ENCODE measurements around the gene ZNRD2.
"Not testable (repeated sequence)": the region's sequence is repeated elsewhere in the genome, so short reads cannot be mapped to it uniquely, and the experiment has no call there.

ZNRD2 gene

GRCh38 chr11:65569973-65570918 lies at the start of gene ZNRD2:
TSS of gene ZNRD2 (plus strand) at chr11:65570477. CDS start at chr11:65570492, 15 bp downstream.
- Histone ChIP-seq H3K9ac (peak within 1 kb of the TSS; percentile 84 to 96 (median 94)), H3K27ac (peak within 1 kb of the TSS; percentile 75 to 93 (median 85)), H3K4me3 (peak within 1 kb of the TSS; percentile 88 to 99 (median 92)), H3K4me1 (peaks cover 69 to 74% (median 71%) of the 10 kb centered on the region in 10 experiments), H3K27me3 (no peaks in the 10 kb centered on the region), H3K36me3 (peaks cover 0 to 17% (median 3%) of the 10 kb centered on the region in 11 experiments; a peak in 8 of 22 replicates), H4K20me1 (peaks cover 8 to 41% (median 29%) of the 10 kb centered on the region in 11 experiments; a peak in 20 of 22 replicates), H3K9me3 (replicated peaks in 1 of 11) (no peaks in the 10 kb centered on the region), H3K4me2 (peak within 1 kb of the TSS; percentile 98 to 100 (median 99))
- TF ChIP-seq Cebpa-rat (IDR thresholded peaks at IDR 0.05), result no peak

- Histone ChIP-seq H3K27ac (peak overlapping the region in 3 of 11 experiments; percentile 13 to 72 (median 18); a peak in 3 of 22 replicates), H3K4me2 (peak overlapping the region; percentile 80 to 100 (median 94)), H3K36me3 (peaks cover 5 to 11% (median 9%) of the 10 kb centered on the region in 11 experiments; a peak in 21 of 22 replicates), H4K20me1 (peaks cover 10 to 19% (median 16%) of the 10 kb centered on the region in 11 experiments; a peak in 16 of 22 replicates), H3K4me1 (peaks cover 45 to 60% (median 50%) of the 10 kb centered on the region in 10 experiments), H3K9ac (peak overlapping the region in 1 of 11 experiments; percentile 68; a peak in 1 of 22 replicates)
- not testable (repeated sequence) for H3K9me3 ChIP-seq (replicated peaks in 1 of 11); H3K27me3 ChIP-seq; H3K4me3 ChIP-seq
These were observed 48.3 kb upstream of the ZNRD2 start for GRCh38 chr11:65521777-65522521.

GRCh38 chr11:65522718-65523630 lies 47.3 kb upstream of the ZNRD2 start:
- Histone ChIP-seq H3K36me3 (peaks cover 15 to 21% (median 19%) of the 10 kb centered on the region in 11 experiments), H3K4me3 (peak overlapping the region; percentile 17 to 58 (median 38); a peak in 17 of 20 replicates), H3K27ac (peak overlapping the region; percentile 5 to 79 (median 66); a peak in 19 of 22 replicates), H3K4me1 (peaks cover 46 to 61% (median 52%) of the 10 kb centered on the region in 10 experiments), H4K20me1 (peaks cover 10 to 26% (median 18%) of the 10 kb centered on the region in 11 experiments; a peak in 16 of 22 replicates), H3K4me2 (peak overlapping the region; percentile 80 to 100 (median 94)), H3K9ac (peak overlapping the region; percentile 45 to 73 (median 61); a peak in 21 of 22 replicates)
- not testable (repeated sequence) for H3K9me3 ChIP-seq (replicated peaks in 1 of 11); H3K27me3 ChIP-seq

- H3K36me3 ChIP-seq, result peaks cover 20 to 27% (median 26%) of the 10 kb centered on the region in 11 experiments
- peak overlapping the region; percentile 80 to 100 (median 94) for H3K4me2 ChIP-seq
- peak overlapping the region; percentile 45 to 73 (median 61); a peak in 19 of 22 replicates for H3K9ac ChIP-seq
- H3K4me3 ChIP-seq, result peak overlapping the region; percentile 17 to 58 (median 38); a peak in 17 of 20 replicates
- H4K20me1 ChIP-seq, result peaks cover 10 to 32% (median 18%) of the 10 kb centered on the region in 11 experiments; a peak in 16 of 22 replicates
- peak overlapping the region; percentile 5 to 79 (median 66); a peak in 19 of 22 replicates for H3K27ac ChIP-seq
- peaks cover 46 to 61% (median 52%) of the 10 kb centered on the region in 10 experiments for H3K4me1 ChIP-seq
- H3K27me3 ChIP-seq; H3K9me3 ChIP-seq (replicated peaks in 1 of 11): not testable (repeated sequence)
These were observed 46.7 kb upstream of the ZNRD2 start for GRCh38 chr11:65523631-65523968.

GRCh38 chr11:65524014-65524740 lies 46.1 kb upstream of the ZNRD2 start:
- Histone ChIP-seq H3K27me3 (no peaks in the 10 kb centered on the region), H3K4me2 (peak overlapping the region; percentile 80 to 100 (median 94)), H3K4me3 (peak overlapping the region; percentile 34 to 58 (median 46); a peak in 17 of 20 replicates), H3K36me3 (peaks cover 21 to 33% (median 31%) of the 10 kb centered on the region in 11 experiments), H3K4me1 (peaks cover 46 to 67% (median 54%) of the 10 kb centered on the region in 10 experiments), H3K9ac (peak overlapping the region; percentile 47 to 73 (median 62); a peak in 20 of 22 replicates), H3K9me3 (replicated peaks in 1 of 11) (no peaks in the 10 kb centered on the region), H4K20me1 (peaks cover 10 to 38% (median 22%) of the 10 kb centered on the region in 11 experiments; a peak in 16 of 22 replicates), H3K27ac (peak overlapping the region in 9 of 11 experiments; percentile 50 to 79 (median 68); a peak in 19 of 22 replicates)
- TF ChIP-seq Cebpa-rat (IDR thresholded peaks at IDR 0.05), result no peak

- peak within 1 kb of the TSS; percentile 89 to 98 (median 96) for H3K4me3 ChIP-seq
These were observed 45.3 kb upstream of the ZNRD2 start, which contains the start of gene SCYL1 for GRCh38 chr11:65524741-65525545. TSS of gene SCYL1 (plus strand) at chr11:65525083. CDS start at chr11:65525154, 71 bp downstream.

More at GRCh38 chr11:65524741-65525545, 45.3 kb upstream of the ZNRD2 start, which contains the start of gene SCYL1:
- H3K36me3 ChIP-seq, result peaks cover 29 to 41% (median 38%) of the 10 kb centered on the region in 11 experiments
- H3K4me2 ChIP-seq, result peak within 1 kb of the TSS; percentile 94 to 100 (median 99)
- no peak for TF ChIP-seq Cebpa-rat (IDR thresholded peaks at IDR 0.05)
- H3K9me3 ChIP-seq (replicated peaks in 1 of 11), result no peaks in the 10 kb centered on the region
- H3K9ac ChIP-seq, result peak within 1 kb of the TSS; percentile 93 to 99 (median 97)
- H3K4me1 ChIP-seq, result peaks cover 46 to 75% (median 62%) of the 10 kb centered on the region in 10 experiments
- H3K27me3 ChIP-seq, result no peaks in the 10 kb centered on the region
- H3K27ac ChIP-seq, result peak within 1 kb of the TSS; percentile 86 to 94 (median 91)
- peaks cover 10 to 46% (median 30%) of the 10 kb centered on the region in 11 experiments; a peak in 18 of 22 replicates for H4K20me1 ChIP-seq
